K562 (cell line): ENCODE results near the gene BTAF1. TPM values are rescaled to one million over a fixed set of nuclear protein-coding genes. Genes with fewer than 3 reads are reported as not detected.

ENCODE experiments used
- ARID1B ChIP-seq: fragments of 450-650 bp; IDR thresholded peaks from 2 replicates; pipeline ENCODE4 v1.6.1; 2016; ENCODE audit warnings: antibody characterized with exemption, mild to moderate bottlenecking, inconsistent platforms
- ELF1 ChIP-seq: fragments of 200-800 bp; sonication (Bioruptor generic); IDR thresholded peaks from 2 replicates; pipeline ENCODE4 v1.6.1; 2016; ENCODE audit warnings: missing genetic modification characterization, missing compliant biosample characterization
- EP300 ChIP-seq: IDR thresholded peaks from 2 replicates; pipeline ENCODE4 v1.6.1; 2012; ENCODE audit warnings: low read length, improper control_type of control experiment
- HEY1 ChIP-seq: fragments of 250-450 bp; sonication (Bioruptor Pico); IDR thresholded peaks from 2 replicates; pipeline ENCODE4 v1.5.0; 2020; ENCODE audit warnings: mild to moderate bottlenecking, moderate library complexity, borderline replicate concordance
- HMGXB4 ChIP-seq: sonication (generic); formaldehyde crosslinking; IDR thresholded peaks from 2 replicates; pipeline ENCODE4 v1.8.1; 2023; ENCODE audit warnings: mild to moderate bottlenecking, missing genetic modification reagents
- MEF2D ChIP-seq: conservative IDR thresholded peaks from 2 replicates; pipeline ENCODE4 v1.6.1; 2016; ENCODE audit warnings: low read depth, missing genetic modification characterization, missing compliant biosample characterization
- MGA ChIP-seq: fragments of 450-650 bp; IDR thresholded peaks from 2 replicates; pipeline ENCODE4 v1.6.1; 2016; ENCODE audit warnings: mild to moderate bottlenecking, moderate library complexity
- NCOA2 ChIP-seq, 2 experiments: fragments of 450-650 bp; IDR thresholded peaks; 2 replicates each; pipeline ENCODE4 v1.6.1; 2018; ENCODE audit warnings: mild to moderate bottlenecking in 2 of 2, moderate library complexity in 1 of 2; ENCODE audit not compliant: partially characterized antibody in 2 of 2
- POLR2AphosphoS2 ChIP-seq: IDR thresholded peaks from 2 replicates; pipeline ENCODE4 v1.6.1; 2012; ENCODE audit warnings: low read length, improper control_type of control experiment
- PPARD ChIP-seq: fragments of 250-450 bp; sonication (Bioruptor Pico); IDR thresholded peaks from 2 replicates; pipeline ENCODE4 v1.8.0; 2022; ENCODE audit warnings: inconsistent platforms, mild to moderate bottlenecking, moderate library complexity
- SAP30 ChIP-seq: fragments of 200-600 bp; sonication (generic); IDR thresholded peaks from 2 replicates; pipeline ENCODE4 v1.6.1; 2012; ENCODE audit warnings: borderline replicate concordance, low read depth, mild to moderate bottlenecking, moderate library complexity, low read length, control low read depth, inconsistent platforms; ENCODE audit not compliant: insufficient read depth, poor library complexity, severe bottlenecking
- ZFP1 ChIP-seq: fragments of 450-650 bp; formaldehyde crosslinking; IDR thresholded peaks from 2 replicates; pipeline ENCODE4 v1.4.0; 2020; ENCODE audit warnings: mild to moderate bottlenecking, mixed read lengths
- ZNF778 ChIP-seq: fragments of 450-650 bp; formaldehyde crosslinking; IDR thresholded peaks from 2 replicates; pipeline ENCODE4 v1.4.0; 2020; ENCODE audit warnings: mild to moderate bottlenecking, moderate library complexity
- ZZZ3 ChIP-seq: fragments of 450-650 bp; IDR thresholded peaks from 2 replicates; pipeline ENCODE4 v1.6.1; 2016; ENCODE audit warnings: antibody characterized with exemption, mild to moderate bottlenecking, moderate library complexity
- polyA plus RNA-seq, 8 experiments: library from polyadenylated mRNA; depleted of rRNA in 4 of 8; stranded (reverse) in 5 of 8; unstranded in 3 of 8; fragments of >200 nt; fragmentation: Nextera tagmentation in 2 of 8; fragmentation: Illumina TruSeq in 1 of 8; extraction: Ambion mirVana in 2 of 8; extraction: Trizol in 1 of 8; gene quantifications; 2 replicates each; pipeline versions ENCODE4 v1.2.1 to v1.2.3, GENCODE V29; 2011 to 2014; ENCODE audit warnings: inconsistent platforms in 1 of 8, missing spikeins in 1 of 8
- total RNA-seq, 7 experiments: library from RNA; depleted of rRNA in 6 of 7; stranded (reverse); fragments of >200 nt in 6 of 7; fragmentation: Illumina TruSeq in 2 of 7; extraction: Trizol in 2 of 7; gene quantifications; 2 replicates each; pipeline versions ENCODE4 v1.2.1 to v1.2.3, GENCODE V29; 2011 to 2021; ENCODE audit warnings: low replicate concordance in 1 of 7

Gene BTAF1
- total and polyA plus RNA-seq, 9 of the 15 experiments (the other 6 are each of a cell fraction or from before 2014, with no cell fraction given), result 6.6 to 70.7 (median 30.5) TPM

DNA sequence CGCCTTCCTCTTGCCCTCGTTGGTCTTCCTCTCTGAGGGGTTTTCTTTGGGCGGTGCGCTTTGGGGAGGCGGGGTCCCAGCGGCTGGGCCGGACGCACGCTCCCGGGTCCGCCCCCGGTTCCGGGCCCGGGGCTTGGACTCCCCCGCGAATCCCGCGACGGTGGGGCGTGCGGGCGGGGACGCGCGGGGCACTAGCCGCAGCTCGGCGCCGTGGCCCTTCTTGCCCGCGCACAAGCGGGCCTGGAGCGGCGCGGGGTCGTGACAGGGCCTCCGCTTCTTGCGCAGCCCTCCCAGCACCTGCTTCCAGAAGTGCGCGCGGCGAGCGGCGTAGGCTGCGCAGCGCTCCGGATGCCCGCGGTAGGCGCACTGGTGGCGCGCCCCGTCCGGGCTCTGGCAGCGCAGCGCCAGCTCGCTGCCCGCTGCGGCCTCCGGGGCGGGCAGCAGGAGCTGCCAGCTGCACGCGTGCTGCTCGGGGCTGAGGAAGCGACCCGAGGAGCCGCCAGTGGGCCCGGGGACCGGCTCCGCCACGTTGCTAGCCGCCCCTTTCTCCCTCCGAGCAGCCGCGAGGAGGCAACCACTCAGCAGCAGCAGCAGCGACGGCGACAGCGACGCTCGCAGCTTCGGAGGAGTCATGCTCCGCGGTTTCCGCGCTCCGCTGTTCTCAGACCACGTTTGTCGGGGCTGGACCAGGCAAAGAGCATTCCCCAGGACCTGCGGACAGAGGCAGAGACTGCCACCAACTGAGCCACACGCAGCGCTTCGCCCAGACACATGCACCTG, 15.0 kb upstream of the BTAF1 start (continued):
- TF ChIP-seq ZFP1 (CRISPR knock-in tag) (no peak), HEY1 (CRISPR knock-in tag) (no peak), MEF2D (no peak), ZZZ3 (no peak), PPARD (CRISPR knock-in tag) (no peak), POLR2AphosphoS2 (no peak), ELF1 (tag) (no peak), SAP30 (no peak), ARID1B (no peak), EP300 (no peak), HMGXB4 (CRISPR knock-in tag) (no peak), ZNF778 (no peak), NCOA2 (IDR thresholded peaks at IDR 0.05; ENCODE audit: partially characterized antibody in 2 of 2) (no peak), MGA (peak; percentile 93)
